HCT116 (cell line): ENCODE measurements around the gene ARFIP2. TPM values are rescaled to one million over a fixed set of nuclear protein-coding genes. Genes with fewer than 3 reads are reported as not detected.

Experiments
- ATAC-seq: fragments of 200-7000 bp; cut with Tn5 transposase; 2 replicates; pipeline ENCODE4 v1.9.1; 2020; ENCODE audit warnings: mild to moderate bottlenecking, moderate library complexity
- BruUV-seq: library from RNA; stranded (reverse); fragments of 400-500 nt; replicated peaks from 2 replicates; lab custom pipeline; 2021; lab: Mats Ljungman, UMichigan
- CTCF ChIA-PET: fragments of 300-600 bp; sonication (Branson Sonifier 250); formaldehyde crosslinking; loops from one replicate; lab custom pipeline; 2021; ENCODE audit warnings: antibody characterized with exemption; lab: Charles Lee
- POLR2A ChIA-PET: fragments of 300-600, 350-600 bp; sonication (Branson Sonifier 250); formaldehyde crosslinking; loops from one replicate; lab custom pipeline; 2021; ENCODE audit warnings: antibody characterized with exemption; lab: Charles Lee
- RAD21 ChIA-PET, 2 experiments: fragments of 300-600 bp; sonication (Branson Sonifier 250); formaldehyde crosslinking; loops; one replicate each; lab custom pipeline; 2023; ENCODE audit warnings: low total read pairs in 2 of 2; ENCODE audit not compliant: uncharacterized antibody in 2 of 2, unreplicated experiment in 2 of 2, low non-redundant PET in 1 of 2; lab: Charles Lee
- DNase-seq: peaks from one replicate; pipeline ENCODE4 v3.0.0-alpha.2; 2010; ENCODE audit warnings: low read depth, low spot score
- H2AFZ ChIP-seq: fragments of 200-600 bp; shearing (Covaris generic), sonication (generic); 2 replicates; pipeline ENCODE4 v1.6.1; 2017; ENCODE audit warnings: low read depth, mixed run types, mixed read lengths, antibody characterized with exemption, low read length; ENCODE audit not compliant: poor library complexity, severe bottlenecking
- H3K27ac ChIP-seq: 2 replicates; pipeline ENCODE4 v1.5.1; 2012; ENCODE audit warnings: low read depth, low read length
- H3K27me3 ChIP-seq: fragments of 200-600 bp; sonication (generic); 2 replicates; pipeline ENCODE4 v1.6.1; 2016; ENCODE audit warnings: mixed run types, low read length, mixed read lengths; ENCODE audit not compliant: insufficient read depth
- H3K36me3 ChIP-seq, 2 experiments: fragments of 200-500 bp in 1 of 2; fragments of 200-600 bp in 1 of 2; sonication (Bioruptor generic) in 1 of 2; sonication (generic) in 1 of 2; 2 replicates each; pipeline versions ENCODE4 v1.5.1 to v1.6.1; 2014 to 2016; ENCODE audit warnings: low read length in 2 of 2, inconsistent platforms in 1 of 2, mixed read lengths in 1 of 2, mixed run types in 1 of 2; ENCODE audit not compliant: insufficient read depth in 2 of 2, control insufficient read depth in 1 of 2
- H3K4me1 ChIP-seq, 2 experiments: fragments of 200-600 bp in 1 of 2; sonication (generic) in 1 of 2; 2 replicates each; pipeline versions ENCODE4 v1.5.1 to v1.6.1; 2012 to 2017; ENCODE audit warnings: low read length in 2 of 2, inconsistent platforms in 1 of 2, mild to moderate bottlenecking in 1 of 2, mixed read lengths in 1 of 2, mixed run types in 1 of 2, moderate library complexity in 1 of 2; ENCODE audit not compliant: insufficient read depth in 2 of 2, control insufficient read depth in 1 of 2
- H3K4me2 ChIP-seq: fragments of 200-600 bp; sonication (generic); 2 replicates; pipeline ENCODE4 v1.6.1; 2017; ENCODE audit warnings: mixed run types, low read length, mixed read lengths
- H3K4me3 ChIP-seq, 2 experiments: fragments of 200-600 bp in 1 of 2; sonication (generic) in 1 of 2; replicated peaks in 1 of 2; 2 replicates each; pipeline ENCODE4 v1.5.1; 2011 to 2016; ENCODE audit warnings: low read length in 2 of 2, control low read depth in 1 of 2, low read depth in 1 of 2, mild to moderate bottlenecking in 1 of 2, mixed read lengths in 1 of 2, mixed run types in 1 of 2
- H3K79me2 ChIP-seq: fragments of 200-600 bp; sonication (generic); 2 replicates; pipeline ENCODE4 v1.6.1; 2017; ENCODE audit warnings: mild to moderate bottlenecking, mixed run types, low read length, moderate library complexity, mixed read lengths; ENCODE audit not compliant: insufficient read depth
- H3K9ac ChIP-seq: fragments of 200-600 bp; sonication (generic); 2 replicates; pipeline ENCODE4 v1.6.1; 2016; ENCODE audit warnings: low read length, mixed read lengths
- H3K9me2 ChIP-seq: fragments of 200-600 bp; sonication (generic), shearing (Covaris generic); 2 replicates; pipeline ENCODE4 v1.6.1; 2017; ENCODE audit warnings: mixed run types, mild to moderate bottlenecking, moderate library complexity; ENCODE audit not compliant: insufficient read depth
- H3K9me3 ChIP-seq, 2 experiments: fragments of 200-500 bp in 1 of 2; fragments of 200-600 bp in 1 of 2; sonication (Bioruptor generic) in 1 of 2; sonication (generic) in 1 of 2; 2 replicates each; pipeline ENCODE4 v1.6.1; 2014 to 2017; ENCODE audit warnings: low read length in 2 of 2, mixed read lengths in 2 of 2, inconsistent platforms in 1 of 2, low read depth in 1 of 2, mild to moderate bottlenecking in 1 of 2, mixed run types in 1 of 2, moderate library complexity in 1 of 2; ENCODE audit not compliant: control insufficient read depth in 1 of 2, insufficient read depth in 1 of 2
- H4K20me1 ChIP-seq: fragments of 200-600 bp; sonication (generic), shearing (Covaris generic); 2 replicates; pipeline ENCODE4 v1.6.1; 2017; ENCODE audit warnings: mixed run types, mild to moderate bottlenecking, moderate library complexity; ENCODE audit not compliant: insufficient read depth
- EGR1 ChIP-seq: IDR thresholded peaks from 2 replicates; pipeline ENCODE4 v1.6.1; 2012; ENCODE audit warnings: low read depth
- EZH2phosphoT487 ChIP-seq: fragments of 200-600 bp; IDR thresholded peaks from 2 replicates; pipeline ENCODE4 v1.6.1; 2018; ENCODE audit warnings: antibody characterized with exemption, borderline replicate concordance
- JUND ChIP-seq: IDR thresholded peaks from 2 replicates; pipeline ENCODE4 v1.6.1; 2012
- REST ChIP-seq: IDR thresholded peaks from 2 replicates; pipeline ENCODE4 v1.6.1; 2012; ENCODE audit warnings: low read depth
- SP1 ChIP-seq: IDR thresholded peaks from 2 replicates; pipeline ENCODE4 v1.6.1; 2012; ENCODE audit warnings: low read depth
- SRF ChIP-seq: IDR thresholded peaks from 2 replicates; pipeline ENCODE4 v1.6.1; 2012; ENCODE audit warnings: low read depth
- ZBTB33 ChIP-seq: IDR thresholded peaks from 2 replicates; pipeline ENCODE4 v1.6.1; 2011; ENCODE audit warnings: mild to moderate bottlenecking, low read length, moderate library complexity; ENCODE audit not compliant: insufficient replicate concordance; ENCODE audit errors: extremely low read depth
- intact Hi-C: fragments of 100-400 bp; cut with micrococcal nuclease; formaldehyde crosslinking; loops from 2 replicates; pipeline ENCODE4 v1.10.0; 2022
- total RNA-seq: library from RNA; stranded (reverse); gene quantifications from one replicate; pipeline ENCODE4 v1.2.1, GENCODE V29; 2021; ENCODE audit not compliant: unreplicated experiment

Gene ARFIP2
- total RNA-seq, 1 experiment from 2014 or later = 77.9 TPM

- TF ChIP-seq REST (no peak), EGR1 (no peak), JUND (no peak), SRF (no peak)
These were observed 24.6 kb upstream of the ARFIP2 start (continued) for GRCh38 chr11:6505577-6506240.

- Histone ChIP-seq H3K4me3 (no peak overlapping the region), H3K4me1 (peaks cover 0 to 10% of the 10 kb centered on the region in 2 experiments; a peak in 2 of 4 replicates), H3K9me2 (no peaks in the 10 kb centered on the region), H3K9ac (no peak overlapping the region), H3K4me2 (no peak overlapping the region), H3K27ac (no peak overlapping the region), H3K27me3 (no peaks in the 10 kb centered on the region), H2AFZ (no peak overlapping the region), H4K20me1 (no peaks in the 10 kb centered on the region), H3K79me2 (no peaks in the 10 kb centered on the region), H3K9me3 (no peaks in the 10 kb centered on the region), H3K36me3 (no peaks in the 10 kb centered on the region)
- CTCF ChIA-PET = interaction anchor here (1.0 to 6.8 kb wide), 3 partner anchors 27 to 125 kb away, joined by 3 to 83 read pairs (median 14); no protein-coding TSS in a partner anchor
- ATAC-seq = no peak
- RAD21 ChIA-PET = no interaction called here
- POLR2A ChIA-PET = no interaction called here
- TF ChIP-seq ZBTB33 (no peak), EZH2phosphoT487 (no peak), SP1 (no peak)
- no TSS peak for BruUV-seq
- DNase-seq = no peak
- intact Hi-C loops = no loop called here
These were observed 23.0 kb upstream of the ARFIP2 start for GRCh38 chr11:6504166-6504565.
